COR-L47 (cell line): Measurements from ENCODE around the gene ACOT7.

Source experiments
- DNase-seq: peaks from one replicate; lab custom pipeline; 2025; lab: John Stamatoyannopoulos, UW

ACOT7 gene

DNA sequence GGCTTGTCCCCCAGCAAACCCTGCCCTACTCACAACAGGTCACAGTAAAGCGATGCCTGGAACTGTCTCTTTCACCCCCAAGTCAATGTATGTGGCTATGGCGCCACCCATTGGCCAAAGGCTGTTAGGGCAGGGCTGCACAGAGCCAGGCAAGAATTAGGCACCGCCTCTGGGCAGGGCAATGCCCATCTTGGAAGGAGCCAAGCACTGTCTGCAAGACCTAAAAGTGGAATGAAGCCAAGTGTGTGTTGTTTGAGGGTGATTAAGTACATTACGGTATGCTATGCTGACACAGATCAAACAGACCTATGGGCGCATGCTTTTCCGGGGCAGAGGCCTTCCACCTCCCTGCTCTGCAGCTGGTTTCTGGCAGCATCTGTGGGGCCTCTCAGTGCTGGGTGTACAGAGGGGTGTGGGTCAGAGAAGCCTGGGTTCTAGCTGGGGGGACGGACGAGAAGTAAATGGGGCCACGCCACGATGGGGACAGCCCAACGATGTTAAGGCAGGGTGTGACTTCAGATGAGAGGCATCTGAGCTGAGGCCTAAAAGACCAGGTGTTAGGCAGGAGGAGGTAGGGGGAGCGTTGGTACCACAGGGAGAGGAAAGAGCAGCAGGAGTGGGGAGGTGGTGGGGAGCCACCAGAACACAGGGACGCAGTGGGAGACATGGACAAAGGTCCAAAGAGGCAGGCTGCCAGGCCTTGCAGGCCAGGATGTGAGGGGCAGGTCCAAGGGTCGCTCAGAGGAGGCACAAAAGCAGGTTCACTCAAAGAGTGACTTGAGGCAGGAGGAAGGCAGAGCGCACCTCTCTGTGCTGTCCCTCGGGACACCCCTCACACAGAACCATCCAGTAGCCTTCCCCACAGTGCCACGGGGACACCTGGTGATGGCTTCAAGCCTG lies 49.8 kb downstream of the ACOT7 start:
- peak; percentile 63 for DNase-seq

DNA sequence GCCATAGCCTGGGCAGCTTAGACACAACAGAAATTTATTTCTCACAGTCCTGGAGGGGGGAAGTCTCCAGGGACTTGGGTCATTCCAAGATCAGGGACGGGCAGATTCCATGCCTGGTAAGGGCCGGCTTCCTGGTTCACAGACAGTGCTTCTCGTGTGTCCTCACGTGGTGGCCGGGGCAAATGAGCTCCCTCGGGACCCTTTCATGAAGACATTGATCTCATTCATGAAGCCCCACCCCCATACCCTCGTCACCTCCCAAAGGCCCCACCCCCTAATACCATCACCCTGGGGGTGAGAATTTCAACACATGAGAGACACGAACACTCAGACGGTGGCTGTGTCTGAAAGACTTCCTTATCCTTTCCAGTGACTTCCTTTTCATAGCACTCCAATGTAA lies 51.5 kb downstream of the ACOT7 start:
- no peak for DNase-seq

DNA sequence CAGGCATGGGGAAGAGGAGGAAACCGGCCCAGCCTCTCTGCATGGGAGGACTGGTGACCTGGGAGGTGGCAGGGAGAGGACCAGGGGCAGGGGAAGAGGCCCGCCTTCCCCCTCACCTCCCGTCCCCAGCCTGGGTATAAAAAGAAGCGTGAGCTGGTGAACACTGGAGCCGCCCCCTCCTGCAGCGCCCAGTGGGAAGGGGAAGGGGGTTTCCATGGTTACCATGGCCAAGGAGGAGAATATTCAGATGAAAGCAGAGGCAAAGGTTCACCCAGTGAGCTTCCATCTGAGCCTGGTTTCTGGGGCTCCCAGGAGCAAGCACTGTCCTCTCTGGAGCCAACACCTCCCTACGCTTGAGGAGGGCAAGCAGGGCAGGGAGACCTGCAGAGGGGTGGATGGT lies 54.9 kb downstream of the ACOT7 start:
- DNase-seq = peak; percentile 15

DNA sequence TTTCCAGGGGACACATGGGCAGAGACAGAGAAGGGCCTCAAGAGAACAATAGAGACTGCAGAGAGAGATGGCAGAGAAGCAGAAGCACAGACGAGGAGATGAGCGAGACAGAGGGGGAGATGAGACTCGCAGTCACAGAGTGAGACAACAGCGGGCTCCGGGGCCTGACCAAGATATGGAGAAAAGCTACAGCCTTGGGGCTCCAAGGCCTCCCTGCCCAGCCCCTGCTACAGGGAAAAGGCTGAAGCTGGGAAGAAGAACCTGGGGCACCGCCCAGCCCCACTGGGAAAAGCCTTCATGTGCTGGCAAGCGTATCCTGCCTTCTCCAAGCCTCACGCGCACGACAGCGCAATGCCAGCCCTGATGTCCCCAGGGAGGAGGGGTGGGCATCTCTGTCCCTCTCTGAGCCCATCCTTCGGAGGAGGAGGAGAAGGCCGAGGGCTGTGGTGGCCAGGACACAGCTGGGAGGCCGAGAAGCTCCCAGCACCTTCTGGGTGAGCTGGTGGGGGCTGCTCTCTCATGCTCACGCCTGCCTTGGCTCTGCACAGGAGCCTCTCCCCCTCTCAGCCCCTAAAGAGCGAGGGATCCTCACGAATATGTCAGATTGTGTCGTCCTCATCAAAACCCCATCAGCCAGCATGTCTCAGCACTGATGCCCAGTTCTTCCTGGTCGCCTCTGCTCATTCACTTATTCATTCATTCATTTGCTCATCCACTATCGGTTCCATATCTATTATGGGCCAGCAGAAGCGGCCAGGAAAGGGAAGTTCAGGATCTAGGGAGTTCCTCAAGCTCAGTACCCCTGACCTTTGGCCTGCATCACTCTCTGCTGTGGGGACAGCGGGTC lies 56.6 kb downstream of the ACOT7 start:
- no peak for DNase-seq

DNA sequence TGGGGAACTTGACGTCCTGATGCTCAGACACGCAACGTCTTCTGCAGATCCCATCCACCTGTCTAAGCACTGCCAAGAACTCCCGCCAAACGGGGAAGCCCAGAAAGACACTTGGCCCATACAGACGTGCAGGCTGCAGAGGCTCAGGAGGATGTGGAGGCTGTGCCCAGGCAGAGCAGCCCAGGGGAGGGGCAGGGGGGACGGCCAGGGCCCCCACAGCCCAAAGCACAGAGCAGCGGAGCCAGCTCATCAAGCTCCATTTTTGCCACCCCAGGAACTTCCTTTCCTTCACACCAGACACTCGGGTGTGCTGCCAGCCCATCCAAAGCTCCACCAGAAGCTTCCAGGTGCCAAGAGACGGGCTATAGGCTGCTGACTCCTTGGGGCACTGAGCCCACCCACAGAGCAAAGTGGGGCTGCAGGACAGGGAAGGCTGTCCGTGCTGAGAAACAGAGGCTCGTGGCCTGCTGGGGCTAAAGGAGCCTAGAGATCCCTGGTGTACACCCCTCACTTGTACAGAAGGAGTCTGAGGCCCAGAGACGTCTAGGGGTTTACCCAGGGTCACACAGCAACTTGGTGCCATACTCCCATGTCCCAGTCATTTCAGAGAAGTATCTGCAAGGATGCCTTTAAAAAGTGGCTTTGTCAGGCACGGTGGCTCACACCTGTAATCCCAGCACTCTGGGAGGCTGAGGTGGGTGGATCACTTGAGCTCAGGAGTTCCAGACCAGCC lies 59.1 kb downstream of the ACOT7 start:
- DNase-seq = no peak

DNA sequence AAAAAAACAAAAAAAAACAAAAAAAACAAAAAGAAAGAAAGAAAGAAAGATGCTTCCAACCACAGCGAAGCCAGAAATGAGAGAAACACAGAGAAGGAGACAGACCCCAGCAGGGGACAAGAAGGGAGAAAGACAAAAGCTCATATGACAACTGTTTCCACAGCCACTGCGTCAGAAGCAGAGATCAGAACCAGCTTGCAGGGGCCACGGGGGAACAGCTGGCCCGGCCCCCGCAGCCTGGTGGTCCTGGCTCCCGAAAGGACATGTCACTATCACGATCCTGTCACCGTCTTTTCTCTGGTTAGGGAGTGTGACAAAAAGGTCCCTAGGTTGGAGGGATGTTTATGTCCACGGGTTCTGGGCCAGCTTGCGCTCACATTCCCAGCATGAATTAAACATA lies 60.7 kb downstream of the ACOT7 start:
- DNase-seq = no peak

DNA sequence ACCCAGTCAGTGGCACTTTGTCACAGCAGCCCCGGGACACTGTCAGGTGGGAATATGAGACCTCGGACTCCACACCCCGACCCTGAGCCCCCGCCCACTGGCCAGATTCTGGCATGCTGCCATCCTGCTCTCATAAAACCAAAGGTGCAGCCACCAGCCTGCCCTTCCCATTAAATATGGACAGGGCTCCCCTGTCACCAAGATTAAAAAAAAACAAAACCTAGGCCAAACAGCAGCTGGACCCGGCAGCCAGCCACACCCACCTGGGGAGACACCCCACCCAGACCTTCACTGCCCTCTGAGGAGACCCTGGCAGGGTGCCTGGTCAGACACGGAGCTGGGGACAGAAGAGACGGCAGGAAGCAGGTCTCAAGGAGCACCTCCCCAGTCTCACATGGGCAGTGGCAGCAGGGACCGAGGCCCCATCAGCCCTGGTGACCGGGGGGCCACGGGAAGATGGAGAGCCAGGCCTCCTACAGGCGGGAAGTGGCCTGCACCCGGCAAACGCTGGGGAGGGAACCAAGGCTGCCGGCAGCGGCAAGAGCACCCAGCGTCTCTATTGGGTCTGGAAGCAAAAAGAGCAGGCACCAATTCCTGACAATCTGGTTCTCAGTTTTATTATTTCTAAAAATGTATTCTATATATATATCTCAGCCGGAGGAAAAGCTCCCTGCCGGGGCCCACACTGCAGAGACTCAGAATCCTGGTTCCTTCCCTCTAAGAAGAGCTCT lies 61.9 kb downstream of the ACOT7 start:
- no peak for DNase-seq

DNA sequence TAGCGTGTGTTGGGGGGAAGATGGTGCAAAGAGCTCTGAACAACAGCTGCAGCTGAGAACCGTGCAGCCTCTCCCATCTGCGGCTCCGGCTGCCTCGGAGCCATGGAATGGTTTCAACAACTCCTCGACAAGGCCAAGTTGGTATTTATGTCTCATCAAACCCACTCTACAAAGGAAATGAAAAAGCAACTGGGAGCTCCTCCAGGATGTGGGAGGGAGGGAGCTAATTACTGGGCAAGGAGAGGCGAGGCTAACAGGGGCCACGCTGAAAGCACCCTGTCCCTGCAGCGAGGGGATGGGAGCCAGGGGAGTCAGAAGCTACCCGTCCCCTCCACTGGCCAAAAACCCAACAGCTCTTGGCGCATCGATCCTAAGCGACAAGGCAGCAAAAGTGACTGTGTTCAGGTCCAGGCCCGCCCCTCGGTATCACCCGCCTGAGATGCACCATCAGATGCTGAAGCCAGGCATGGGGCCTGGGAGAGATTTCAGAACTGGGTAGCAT lies 63.1 kb downstream of the ACOT7 start:
- DNase-seq = no peak

DNA sequence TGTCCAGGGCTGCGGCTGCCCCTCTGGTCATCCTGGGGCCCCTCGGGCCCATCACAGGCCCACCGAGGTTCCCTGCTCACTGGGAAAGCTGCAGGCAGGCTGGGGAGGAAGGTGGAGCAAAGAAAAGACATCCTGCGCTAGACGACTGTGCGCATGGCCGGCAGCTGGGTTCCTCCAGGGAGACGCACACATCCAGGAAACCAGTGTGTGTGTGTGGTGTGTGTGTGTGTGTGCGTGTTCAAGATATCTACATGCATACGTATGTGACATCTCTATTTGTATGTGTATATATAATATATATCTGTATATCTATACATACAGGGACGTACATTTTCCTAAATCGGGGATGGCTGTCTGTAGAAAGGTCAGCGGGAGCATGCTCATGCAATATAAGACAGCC lies 63.7 kb downstream of the ACOT7 start:
- DNase-seq = no peak

DNA sequence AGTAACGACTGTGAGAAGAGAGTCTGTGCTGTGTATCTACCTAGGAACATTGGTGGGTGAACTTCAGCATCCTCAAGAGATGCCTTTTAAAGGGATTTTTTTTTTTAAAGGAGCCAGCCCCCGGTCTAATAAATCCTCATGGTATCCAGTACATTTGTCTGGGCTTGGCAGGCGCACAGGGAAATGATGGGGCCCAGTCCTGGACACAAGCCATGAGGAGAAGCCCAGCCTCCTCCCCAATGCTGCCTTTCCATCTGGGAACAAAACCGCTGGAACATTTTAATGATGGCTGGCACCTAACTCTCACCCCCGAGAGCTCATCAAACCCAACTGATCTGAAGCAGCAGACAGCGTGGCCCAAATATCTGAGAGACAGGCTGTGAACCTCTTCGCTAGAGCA lies 64.2 kb downstream of the ACOT7 start:
- DNase-seq = no peak

DNA sequence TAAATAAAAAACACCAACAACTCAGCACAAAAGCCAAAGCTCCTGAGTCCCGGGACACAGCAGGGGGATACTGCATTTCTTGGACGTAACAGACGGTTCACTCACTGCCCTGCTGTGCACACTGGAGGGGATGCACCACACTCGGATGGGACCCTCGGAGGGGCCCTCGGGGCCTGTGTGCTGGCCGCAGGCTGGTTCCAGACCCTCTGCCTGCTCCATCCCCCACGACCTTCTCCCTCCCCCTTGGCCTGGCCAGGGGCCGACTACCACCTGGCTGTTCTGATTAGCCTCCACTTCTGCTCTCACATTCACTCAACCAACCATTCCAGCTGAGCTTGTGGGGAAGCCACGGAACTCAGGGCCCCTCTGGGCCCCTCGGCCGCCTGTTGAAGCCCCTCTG lies 64.9 kb downstream of the ACOT7 start:
- no peak for DNase-seq

DNA sequence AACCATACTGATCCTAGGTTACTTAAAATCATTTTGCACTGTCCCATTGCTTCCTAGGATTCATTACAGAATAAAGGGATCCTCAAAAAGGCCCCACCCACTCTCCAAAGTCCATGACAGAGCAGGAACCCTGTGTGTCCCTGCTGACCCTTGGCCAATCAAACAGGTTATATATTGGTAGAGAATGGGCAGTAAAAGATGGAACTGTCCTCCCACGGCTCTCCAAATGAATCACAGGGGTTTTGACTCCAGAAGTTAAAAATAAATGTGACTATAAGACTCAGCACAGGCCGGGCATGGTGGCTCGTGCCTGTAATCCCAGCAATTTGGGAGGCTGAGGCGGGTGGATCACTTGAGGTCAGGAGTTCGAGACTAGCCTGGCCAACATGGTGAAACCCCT lies 65.5 kb downstream of the ACOT7 start:
- no peak for DNase-seq

DNA sequence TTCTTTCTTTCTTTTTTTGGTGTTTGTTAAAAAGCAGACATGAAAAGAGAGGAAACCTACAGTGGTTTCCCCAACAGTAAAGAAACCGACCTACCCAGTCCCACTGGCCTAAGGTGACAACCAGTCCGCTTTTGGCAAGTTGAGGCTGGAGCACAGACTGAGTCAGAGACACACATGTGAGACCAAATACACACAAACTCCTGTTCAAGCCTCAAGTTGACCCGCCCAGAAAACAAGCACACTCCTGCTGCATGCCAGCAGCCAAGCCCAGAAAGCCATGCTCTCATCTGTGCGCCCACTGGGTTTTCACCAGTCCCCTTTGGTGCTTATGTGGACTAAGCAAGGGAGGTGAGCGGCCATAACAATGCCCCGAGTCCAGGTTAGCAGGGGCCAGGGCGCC lies 68.1 kb downstream of the ACOT7 start:
- DNase-seq = no peak

DNA sequence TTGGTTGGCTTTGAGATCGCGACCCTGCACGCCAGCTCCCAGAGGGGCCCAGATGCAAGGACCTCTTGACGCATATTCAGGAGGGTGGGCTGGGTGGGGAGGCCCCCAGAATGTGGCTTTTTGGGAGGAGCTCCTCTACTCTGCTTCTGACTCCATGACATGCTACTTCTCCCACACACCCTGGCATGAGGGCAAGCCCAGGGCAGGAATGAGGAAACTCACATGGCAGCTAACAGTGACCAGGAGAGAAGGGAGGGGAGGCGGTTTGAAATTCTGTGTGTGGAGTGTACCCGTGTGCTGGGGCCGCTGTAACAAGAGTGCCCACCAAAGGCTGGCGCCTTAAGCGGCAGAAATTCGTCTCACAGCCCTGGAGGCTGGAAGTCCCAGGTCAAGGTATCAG lies 71.4 kb downstream of the ACOT7 start:
- no peak for DNase-seq

DNA sequence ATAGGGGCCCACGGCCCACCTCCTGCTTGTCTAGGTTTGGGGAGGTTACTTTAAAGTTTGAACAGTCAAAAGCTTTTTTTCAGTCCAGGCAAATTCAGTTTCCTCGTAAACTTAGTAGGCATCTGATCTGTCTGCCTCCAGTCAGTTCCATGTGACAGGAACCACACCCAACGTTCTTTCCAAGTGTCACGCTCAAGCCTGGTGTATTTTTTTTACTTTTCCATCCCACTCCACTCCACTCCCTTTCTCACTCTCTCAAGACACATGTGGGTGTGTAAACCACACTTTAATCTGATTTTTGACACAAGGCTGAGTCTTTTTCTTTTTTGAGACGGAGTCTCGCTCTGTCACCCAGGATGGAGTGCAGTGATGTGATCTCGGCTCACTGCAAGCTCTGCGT lies 72.4 kb downstream of the ACOT7 start:
- no peak for DNase-seq

DNA sequence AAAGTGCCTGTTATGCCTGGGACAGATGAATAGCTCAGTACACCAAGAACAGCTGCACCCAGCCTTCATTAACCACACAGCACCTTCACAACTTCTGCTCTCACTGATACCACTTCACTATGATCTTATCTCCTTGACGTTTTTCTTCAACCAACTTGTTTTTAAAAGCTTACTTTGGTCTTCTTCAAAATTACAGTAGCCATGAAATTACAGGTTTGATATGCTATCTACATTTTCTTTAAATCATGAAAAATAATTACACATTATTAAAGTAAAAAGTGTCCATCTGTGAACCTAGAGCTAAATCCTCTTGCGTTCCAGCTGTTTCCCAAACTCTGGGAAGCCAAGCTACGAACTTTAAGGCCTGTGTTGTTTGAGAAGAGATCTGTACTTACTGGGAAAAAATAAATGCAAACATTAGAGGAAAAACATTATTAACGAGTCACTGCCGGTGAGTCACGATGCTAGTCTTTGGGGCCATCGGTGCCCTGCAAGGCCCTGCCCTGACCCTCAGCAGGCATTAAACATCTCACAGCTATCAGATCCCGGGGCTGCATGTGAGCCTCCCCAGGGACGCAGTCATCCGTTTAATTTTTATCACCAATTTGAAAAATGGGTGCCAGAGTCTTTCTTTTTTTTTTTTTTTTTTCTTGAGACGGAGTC lies 76.3 kb downstream of the ACOT7 start:
- no peak for DNase-seq

DNA sequence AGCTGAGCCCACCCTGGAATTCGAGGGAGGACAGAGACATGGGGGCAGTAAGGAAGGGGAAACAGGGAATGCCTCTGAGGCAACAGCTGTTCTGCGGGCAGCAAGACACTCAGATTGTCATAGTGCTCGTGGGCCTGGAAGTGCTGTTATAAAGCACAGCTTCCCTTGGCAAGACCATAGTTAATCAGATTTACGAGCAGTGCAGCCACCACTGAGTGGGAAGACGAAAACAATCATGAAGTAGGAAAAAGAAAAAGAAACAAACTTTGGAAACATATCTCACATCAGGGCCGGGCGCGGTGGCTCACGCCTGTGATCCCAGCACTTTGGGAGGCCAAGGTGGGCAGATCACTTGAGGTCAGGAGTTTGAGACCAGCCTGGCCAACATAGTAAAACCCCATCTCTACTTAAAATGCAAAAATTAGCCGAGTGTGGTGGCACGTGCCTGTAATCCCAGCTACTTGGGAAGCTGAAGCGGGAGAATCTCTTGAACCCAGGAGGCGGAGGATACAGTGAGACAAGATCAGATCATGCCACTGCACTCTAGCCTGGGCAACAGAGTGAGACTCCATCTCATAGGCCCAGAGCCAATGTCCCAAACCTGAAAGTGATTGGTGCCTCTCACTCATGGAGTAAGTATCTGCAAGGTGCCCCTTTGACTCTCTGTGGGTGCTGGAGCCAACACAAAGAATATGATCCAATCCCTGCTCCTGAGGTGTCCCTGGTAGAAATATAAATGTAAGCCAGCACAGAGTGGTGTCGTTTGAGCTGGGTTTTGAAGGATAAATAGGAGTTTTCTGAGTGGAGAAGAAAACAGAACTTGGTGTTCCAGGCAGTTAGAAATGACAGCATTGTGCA lies 77.1 kb downstream of the ACOT7 start:
- DNase-seq = no peak

DNA sequence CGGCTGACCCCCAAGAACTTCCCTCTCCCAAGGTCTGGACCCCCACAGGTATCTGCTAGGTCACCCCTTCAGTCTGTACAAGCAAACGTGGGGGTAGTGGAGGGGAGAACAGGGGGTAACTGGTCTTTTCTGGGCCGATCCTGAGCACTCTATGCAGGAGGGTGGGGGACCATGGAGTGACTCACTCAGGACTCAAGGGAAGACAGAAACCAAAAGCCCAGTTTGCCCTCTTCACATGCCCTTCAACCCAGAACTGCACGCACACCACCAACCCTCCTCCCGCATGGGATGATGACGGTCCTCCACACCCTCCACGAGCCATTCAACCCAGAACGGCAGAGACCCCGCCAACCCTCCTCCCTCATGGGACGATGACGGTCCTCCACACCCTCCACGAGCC lies 79.1 kb downstream of the ACOT7 start:
- DNase-seq = no peak

DNA sequence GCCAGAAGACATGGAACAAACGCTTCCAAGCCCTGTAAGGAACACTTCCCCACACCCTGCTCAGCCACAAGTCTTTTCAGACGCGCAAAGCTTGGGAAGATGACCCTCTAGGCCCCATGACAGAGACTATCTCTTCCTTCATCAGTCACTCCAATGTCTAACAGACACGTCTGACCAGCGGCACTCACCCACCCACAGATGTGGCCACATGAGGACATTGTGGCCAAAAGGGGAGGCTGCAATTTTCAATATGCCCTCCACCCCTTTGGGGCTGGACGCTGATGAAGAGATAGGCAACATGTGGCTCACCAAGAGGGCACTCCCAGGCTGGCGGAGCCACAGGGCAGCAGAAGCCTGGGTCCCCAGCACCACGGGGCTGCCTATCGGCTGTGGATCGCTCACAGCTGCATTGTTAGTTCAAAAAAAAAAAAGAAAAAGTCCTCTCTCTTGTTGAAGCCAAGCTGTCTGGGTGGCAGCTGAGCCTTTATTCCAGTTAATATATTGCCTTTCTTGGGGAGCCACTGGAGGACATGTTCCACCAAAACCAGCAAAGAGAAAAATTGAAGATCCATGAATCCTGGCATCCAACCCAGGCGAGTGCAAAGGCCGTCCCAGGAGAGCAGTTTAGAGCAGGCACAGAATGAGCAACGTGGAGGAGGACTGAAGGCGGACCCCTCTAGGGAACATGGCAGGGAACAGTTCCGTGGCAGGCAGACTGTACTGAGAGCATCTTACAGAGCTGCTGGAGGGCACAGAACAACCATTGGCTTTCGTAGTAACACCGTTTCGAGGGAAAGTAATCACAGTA lies 80.0 kb downstream of the ACOT7 start:
- no peak for DNase-seq
